Hair follicular keratinocyte (primary cell): Measurements from ENCODE around the gene RBMY1B. TPM values are rescaled to one million over a fixed set of nuclear protein-coding genes. Genes with fewer than 3 reads are reported as not detected.

Experiments
- total RNA-seq: library from RNA; depleted of rRNA; stranded (reverse); fragments of >200 nt; gene quantifications from 2 replicates; pipeline ENCODE4 v1.2.3, GENCODE V29; 2015

The RBMY1B gene
- total RNA-seq = not detected in 2 replicates

DNA sequence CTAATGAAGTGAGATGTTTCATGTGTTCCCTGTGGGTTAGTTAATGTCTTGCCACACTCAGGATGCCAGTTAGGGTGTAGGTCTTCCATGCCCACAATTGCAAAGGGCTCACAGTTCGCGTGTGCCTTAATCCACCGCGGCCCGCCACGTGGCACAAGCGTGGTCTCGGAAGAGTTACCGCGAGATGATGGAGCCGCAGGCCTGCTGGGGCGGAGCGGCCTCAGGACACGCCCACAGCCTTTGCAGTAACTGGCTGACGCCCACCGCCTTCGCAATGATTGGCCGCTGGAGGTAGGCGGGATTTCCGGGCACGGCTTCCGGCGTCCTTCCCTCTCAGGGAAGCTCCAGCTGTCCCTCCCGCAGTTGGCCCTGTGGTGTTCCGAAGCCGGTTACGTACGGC is at the start of gene RBMY1B:
RBMY1B (plus strand) TSS at position 301 of the 400 bp plus-strand sequence. CDS start 2,013 bp downstream, outside the sequence.

DNA sequence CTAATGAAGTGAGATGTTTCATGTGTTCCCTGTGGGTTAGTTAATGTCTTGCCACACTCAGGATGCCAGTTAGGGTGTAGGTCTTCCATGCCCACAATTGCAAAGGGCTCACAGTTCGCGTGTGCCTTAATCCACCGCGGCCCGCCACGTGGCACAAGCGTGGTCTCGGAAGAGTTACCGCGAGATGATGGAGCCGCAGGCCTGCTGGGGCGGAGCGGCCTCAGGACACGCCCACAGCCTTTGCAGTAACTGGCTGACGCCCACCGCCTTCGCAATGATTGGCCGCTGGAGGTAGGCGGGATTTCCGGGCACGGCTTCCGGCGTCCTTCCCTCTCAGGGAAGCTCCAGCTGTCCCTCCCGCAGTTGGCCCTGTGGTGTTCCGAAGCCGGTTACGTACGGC is 23.4 kb downstream of the RBMY1B start, which contains the start of gene RBMY1A1:
RBMY1A1 (plus strand) TSS at position 301 of the 400 bp plus-strand sequence. CDS start 2,013 bp downstream, outside the sequence.

Other genes with a start within 250 kb of the RBMY1B start
- gene RBMY1A1, start 23.5 kb downstream of the RBMY1B start, total RNA-seq = not detected in 2 replicates